Activated naive CD8-positive, alpha-beta T cell treated with anti-CD3 and anti-CD28 coated beads, Interleukin-2, amount 10 ng/mL, durations not matched to agents 7 days and 5 days (primary cell): ENCODE results near the gene FHDC1. TPM values are rescaled to one million over a fixed set of nuclear protein-coding genes. Genes with fewer than 3 reads are reported as not detected.
"Not testable (repeated sequence)": the region's sequence is repeated elsewhere in the genome, so short reads cannot be mapped to it uniquely, and the experiment has no call there.

ENCODE experiments used
- ATAC-seq: fragments of 150-1000 bp; cut with Tn5 transposase; one replicate; pipeline ENCODE4 v1.10.0; 2021; ENCODE audit warnings: low read depth, moderate library complexity
- POLR2A ChIA-PET: fragments of 350-600 bp; sonication (Branson Sonifier 250); formaldehyde crosslinking; loops from one replicate; lab custom pipeline; 2021; ENCODE audit warnings: antibody characterized with exemption; lab: Charles Lee
- DNase-seq: peaks from one replicate; pipeline ENCODE4 v3.0.0; 2021
- H3K27ac Mint-ChIP-seq: one replicate; pipeline ENCODE4 v1.8.0; 2022; ENCODE audit warnings: mild to moderate bottlenecking, mixed read lengths
- H3K27me3 Mint-ChIP-seq: one replicate; pipeline ENCODE4 v1.8.0; 2022; ENCODE audit warnings: mild to moderate bottlenecking, moderate library complexity, mixed read lengths
- H3K36me3 Mint-ChIP-seq: one replicate; pipeline ENCODE4 v1.8.0; 2021; ENCODE audit warnings: mild to moderate bottlenecking, mixed read lengths
- H3K4me1 Mint-ChIP-seq: one replicate; pipeline ENCODE4 v1.8.0; 2021; ENCODE audit warnings: mixed read lengths
- H3K4me3 Mint-ChIP-seq: one replicate; pipeline ENCODE4 v1.8.0; 2022; ENCODE audit warnings: mild to moderate bottlenecking, moderate library complexity, mixed read lengths
- H3K9me3 Mint-ChIP-seq: one replicate; pipeline ENCODE4 v1.8.0; 2021; ENCODE audit warnings: mixed read lengths
- total RNA-seq, 2 experiments: library from RNA; stranded (reverse); gene quantifications; one replicate each; pipeline ENCODE4 v1.2.3, GENCODE V29; 2021

FHDC1 gene
- total RNA-seq, result under 1 TPM; 0.22 to 0.26 TPM

DNA sequence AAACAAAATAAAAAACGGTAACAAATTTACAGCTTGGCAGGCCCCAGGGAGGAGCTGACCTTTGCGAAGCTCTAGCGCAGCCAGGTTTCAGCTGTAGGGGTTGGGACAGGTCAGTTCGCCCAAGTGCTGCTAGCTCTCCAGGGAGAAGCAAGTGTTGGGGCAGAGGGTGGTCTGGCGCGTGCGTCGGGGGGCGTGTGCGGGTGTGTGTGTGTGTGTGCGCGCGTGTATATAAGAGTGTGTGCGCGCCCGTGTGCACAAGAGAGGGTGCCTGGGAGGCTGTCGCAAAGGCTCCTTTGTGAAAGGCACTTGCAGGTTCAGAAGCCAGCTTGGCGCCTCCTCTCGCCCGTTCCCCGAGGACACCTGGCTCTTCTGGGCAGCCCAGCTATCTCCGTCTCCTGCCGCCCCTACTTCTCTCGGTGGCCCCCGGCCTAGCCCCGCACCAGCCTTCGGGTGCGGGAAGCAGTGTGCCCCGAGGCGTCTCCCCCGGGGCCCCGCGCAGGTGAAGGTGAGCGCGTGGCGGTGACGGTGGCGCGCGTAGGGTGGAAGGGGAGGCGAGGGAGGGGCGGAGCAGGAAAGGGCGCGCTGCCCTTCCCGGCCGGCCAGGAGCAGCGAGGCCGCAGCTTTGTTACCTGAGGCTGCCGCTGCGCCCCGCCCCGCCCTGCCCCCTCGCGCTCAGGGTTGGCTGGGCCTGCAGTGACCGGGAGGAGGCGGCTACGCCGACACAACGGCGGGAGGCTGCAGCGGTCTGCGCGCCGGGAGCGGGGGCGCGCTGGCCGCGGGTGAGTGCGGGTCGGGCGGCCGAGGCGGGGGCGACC lies at the start of gene FHDC1:
FHDC1 (plus strand) TSS at position 693 of the 815 bp plus-strand sequence. CDS start 6,735 bp downstream, outside the sequence.
- peak; percentile 44 for ATAC-seq
- H3K9me3 Mint-ChIP-seq, result no peaks in the 10 kb centered on the region
- H3K4me1 Mint-ChIP-seq, result peaks cover 17% of the 10 kb centered on the region
- H3K27ac Mint-ChIP-seq, result no peak within 1 kb of the TSS
- H3K36me3 Mint-ChIP-seq, result no peaks in the 10 kb centered on the region
- peaks cover 72% of the 10 kb centered on the region for H3K27me3 Mint-ChIP-seq
- peak; percentile 57 for DNase-seq
- H3K4me3 Mint-ChIP-seq, result peak within 1 kb of the TSS; percentile 75
- POLR2A ChIA-PET, result no interaction called here

DNA sequence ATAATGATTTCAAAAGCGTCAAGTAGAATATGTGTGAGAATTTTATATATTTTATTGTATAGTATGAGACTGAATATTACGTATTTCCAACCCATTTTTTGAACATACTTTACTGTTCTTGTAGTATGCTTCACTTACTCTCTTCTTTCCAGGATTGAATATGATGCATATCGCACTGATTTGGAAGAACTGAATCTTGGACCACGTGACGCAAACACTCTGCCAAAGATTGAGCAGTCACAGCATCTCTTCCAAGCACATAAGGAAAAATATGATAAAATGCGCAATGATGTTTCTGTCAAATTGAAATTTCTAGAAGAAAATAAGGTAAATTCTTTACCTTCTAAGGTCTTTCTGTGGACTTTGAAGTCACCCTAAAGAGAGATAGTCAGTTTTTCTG lies 48.1 kb upstream of the FHDC1 start:
- no peaks in the 10 kb centered on the region for H3K9me3 Mint-ChIP-seq
- DNase-seq, result no peak
- no peak overlapping the region for H3K27ac Mint-ChIP-seq
- POLR2A ChIA-PET, result no interaction called here
- no peak overlapping the region for H3K4me3 Mint-ChIP-seq
- peaks cover 16% of the 10 kb centered on the region for H3K36me3 Mint-ChIP-seq
- H3K4me1 Mint-ChIP-seq, result peaks cover 2% of the 10 kb centered on the region
- no peaks in the 10 kb centered on the region for H3K27me3 Mint-ChIP-seq
- ATAC-seq, result no peak

DNA sequence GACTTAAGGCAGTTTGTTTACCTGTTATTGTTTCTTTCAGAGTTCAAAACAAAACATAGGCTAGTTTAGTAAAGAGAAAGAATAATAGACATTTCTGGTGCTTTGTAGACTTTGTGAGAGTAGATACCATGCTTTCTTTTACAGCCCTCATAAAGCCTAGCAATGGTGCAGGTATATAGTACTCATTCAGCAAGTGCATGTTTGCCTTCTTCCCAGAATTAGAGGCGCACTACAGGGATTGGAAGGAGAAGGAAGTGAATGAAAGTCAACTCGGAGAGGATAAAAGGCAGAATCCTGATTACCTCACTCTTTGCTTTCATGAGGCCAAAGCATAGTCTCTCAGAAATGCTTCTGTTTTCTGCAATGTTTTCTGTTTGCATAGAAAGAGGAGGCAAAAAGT lies 43.1 kb upstream of the FHDC1 start:
- POLR2A ChIA-PET, result no interaction called here
- H3K36me3 Mint-ChIP-seq, result peaks cover 23% of the 10 kb centered on the region
- no peak overlapping the region for H3K27ac Mint-ChIP-seq
- no peaks in the 10 kb centered on the region for H3K27me3 Mint-ChIP-seq
- H3K9me3 Mint-ChIP-seq, result no peaks in the 10 kb centered on the region
- peaks cover 6% of the 10 kb centered on the region for H3K4me1 Mint-ChIP-seq
- ATAC-seq, result no peak
- H3K4me3 Mint-ChIP-seq, result no peak overlapping the region
- DNase-seq, result no peak

DNA sequence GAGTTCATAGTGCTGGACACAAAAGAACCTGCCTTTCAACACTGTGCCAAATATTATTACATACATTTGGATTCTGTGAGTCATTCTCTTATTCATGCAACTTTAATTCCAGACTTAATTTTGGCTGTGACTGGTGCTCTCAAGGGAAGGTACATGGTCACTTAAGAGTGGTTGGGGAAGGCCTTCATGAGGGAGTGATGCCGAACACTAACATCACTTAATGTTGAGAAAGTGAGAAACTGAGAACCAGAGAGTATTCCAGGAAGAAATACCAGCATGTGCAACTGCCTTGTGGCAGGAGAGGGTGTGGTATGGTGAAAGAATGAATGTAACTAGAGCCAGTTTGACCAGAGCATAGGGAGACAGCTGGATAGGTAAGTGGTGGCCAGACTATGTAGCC lies 41.5 kb upstream of the FHDC1 start:
- ATAC-seq (no peak), DNase-seq (no peak)
- Mint-ChIP-seq H3K4me3 (no peak overlapping the region), H3K27me3 (no peaks in the 10 kb centered on the region), H3K27ac (no peak overlapping the region), H3K36me3 (peaks cover 25% of the 10 kb centered on the region), H3K9me3 (no peaks in the 10 kb centered on the region), H3K4me1 (peaks cover 6% of the 10 kb centered on the region)
- POLR2A ChIA-PET, result no interaction called here

GRCh38 chr4:152896811-152897210 lies 39.3 kb upstream of the FHDC1 start:
- no peak overlapping the region for H3K4me3 Mint-ChIP-seq
- peaks cover 6% of the 10 kb centered on the region for H3K4me1 Mint-ChIP-seq
- H3K27ac Mint-ChIP-seq, result no peak overlapping the region
- POLR2A ChIA-PET, result no interaction called here
- no peak for ATAC-seq
- H3K9me3 Mint-ChIP-seq, result no peaks in the 10 kb centered on the region
- no peaks in the 10 kb centered on the region for H3K27me3 Mint-ChIP-seq
- no peak for DNase-seq
- H3K36me3 Mint-ChIP-seq, result peaks cover 19% of the 10 kb centered on the region

- POLR2A ChIA-PET, H3K4me3 Mint-ChIP-seq, H3K27me3 Mint-ChIP-seq, H3K9me3 Mint-ChIP-seq, H3K27ac Mint-ChIP-seq, DNase-seq, H3K4me1 Mint-ChIP-seq, ATAC-seq: not testable (repeated sequence)
- peaks cover 14% of the 10 kb centered on the region for H3K36me3 Mint-ChIP-seq
Measured at GRCh38 chr4:152898133-152898532, 38.0 kb upstream of the FHDC1 start.

- Mint-ChIP-seq H3K9me3 (no peaks in the 10 kb centered on the region), H3K4me1 (peaks cover 6% of the 10 kb centered on the region), H3K27ac (no peak overlapping the region), H3K4me3 (no peak overlapping the region), H3K27me3 (no peaks in the 10 kb centered on the region), H3K36me3 (peaks cover 14% of the 10 kb centered on the region)
- no peak for ATAC-seq
- POLR2A ChIA-PET, result no interaction called here
- no peak for DNase-seq
Measured at GRCh38 chr4:152898606-152899005, 37.5 kb upstream of the FHDC1 start.

DNA sequence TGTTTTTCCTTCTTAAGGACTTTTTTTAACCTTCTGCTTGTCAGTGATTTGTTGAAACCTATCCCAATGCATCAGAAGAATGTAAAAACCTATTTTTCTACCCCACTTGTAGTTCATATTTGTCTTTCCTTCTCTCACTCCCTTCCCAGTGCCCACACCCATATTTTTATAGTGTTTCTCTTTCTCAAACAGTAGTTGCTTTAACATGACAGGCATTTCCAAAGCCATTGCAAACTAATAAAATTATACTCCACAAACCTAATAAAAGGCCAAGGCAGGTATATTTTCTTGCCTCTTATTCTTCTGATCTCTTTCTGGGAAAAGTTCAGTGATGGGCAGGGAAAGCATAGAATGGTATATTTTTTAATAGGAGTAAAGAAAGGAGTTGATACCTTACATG lies 35.7 kb upstream of the FHDC1 start:
- no peaks in the 10 kb centered on the region for H3K9me3 Mint-ChIP-seq
- peaks cover 6% of the 10 kb centered on the region for H3K4me1 Mint-ChIP-seq
- H3K4me3 Mint-ChIP-seq, result no peak overlapping the region
- no peaks in the 10 kb centered on the region for H3K27me3 Mint-ChIP-seq
- H3K27ac Mint-ChIP-seq, result no peak overlapping the region
- H3K36me3 Mint-ChIP-seq, result peaks cover 14% of the 10 kb centered on the region
- ATAC-seq, result no peak
- POLR2A ChIA-PET, result no interaction called here
- no peak for DNase-seq

- no peaks in the 10 kb centered on the region for H3K27me3 Mint-ChIP-seq
- H3K27ac Mint-ChIP-seq, result no peak overlapping the region
- H3K4me1 Mint-ChIP-seq, result peaks cover 6% of the 10 kb centered on the region
- POLR2A ChIA-PET, result no interaction called here
- H3K4me3 Mint-ChIP-seq, result no peak overlapping the region
- DNase-seq (no peak), ATAC-seq (no peak)
- H3K9me3 Mint-ChIP-seq, result no peaks in the 10 kb centered on the region
- peaks cover 11% of the 10 kb centered on the region for H3K36me3 Mint-ChIP-seq
Measured at GRCh38 chr4:152901205-152901604, 34.9 kb upstream of the FHDC1 start.

GRCh38 chr4:152903658-152904057 lies 32.5 kb upstream of the FHDC1 start:
- ATAC-seq (no peak), DNase-seq (no peak)
- H3K27ac Mint-ChIP-seq, result no peak overlapping the region
- no peaks in the 10 kb centered on the region for H3K9me3 Mint-ChIP-seq
- H3K27me3 Mint-ChIP-seq, result no peaks in the 10 kb centered on the region
- POLR2A ChIA-PET, result no interaction called here
- no peak overlapping the region for H3K4me3 Mint-ChIP-seq
- no peaks in the 10 kb centered on the region for H3K4me1 Mint-ChIP-seq
- peaks cover 18% of the 10 kb centered on the region for H3K36me3 Mint-ChIP-seq

GRCh38 chr4:152909901-152910300 lies 26.2 kb upstream of the FHDC1 start:
- Mint-ChIP-seq H3K9me3 (no peaks in the 10 kb centered on the region), H3K4me1 (no peaks in the 10 kb centered on the region), H3K27ac (no peak overlapping the region), H3K36me3 (peaks cover 20% of the 10 kb centered on the region), H3K27me3 (no peaks in the 10 kb centered on the region), H3K4me3 (no peak overlapping the region)
- no peak for DNase-seq
- no peak for ATAC-seq
- POLR2A ChIA-PET, result no interaction called here

- Mint-ChIP-seq H3K27ac (no peak overlapping the region), H3K27me3 (no peaks in the 10 kb centered on the region), H3K4me1 (no peaks in the 10 kb centered on the region), H3K9me3 (no peaks in the 10 kb centered on the region), H3K4me3 (no peak overlapping the region), H3K36me3 (peaks cover 20% of the 10 kb centered on the region)
- DNase-seq, result no peak
- no peak for ATAC-seq
- POLR2A ChIA-PET, result no interaction called here
Measured at GRCh38 chr4:152910521-152910920, 25.6 kb upstream of the FHDC1 start.

- Mint-ChIP-seq H3K36me3 (peaks cover 24% of the 10 kb centered on the region), H3K27me3 (peaks cover 3% of the 10 kb centered on the region), H3K4me1 (no peaks in the 10 kb centered on the region), H3K4me3 (no peak overlapping the region), H3K27ac (no peak overlapping the region), H3K9me3 (peaks cover 14% of the 10 kb centered on the region)
- POLR2A ChIA-PET, result no interaction called here
- DNase-seq, result no peak
- ATAC-seq, result no peak
Measured at GRCh38 chr4:152917543-152918395, 18.4 kb upstream of the FHDC1 start.

- ATAC-seq, result no peak
- Mint-ChIP-seq H3K4me3 (no peak overlapping the region), H3K4me1 (no peaks in the 10 kb centered on the region), H3K27me3 (peaks cover 3% of the 10 kb centered on the region), H3K36me3 (peaks cover 22% of the 10 kb centered on the region), H3K9me3 (peaks cover 15% of the 10 kb centered on the region), H3K27ac (no peak overlapping the region)
- POLR2A ChIA-PET, result no interaction called here
- DNase-seq, result no peak
Measured at GRCh38 chr4:152919826-152920225, 16.3 kb upstream of the FHDC1 start.
